ENCODE data around the gene KLF1.
"Not testable (repeated sequence)": the region's sequence is repeated elsewhere in the genome, so short reads cannot be mapped to it uniquely, and the experiment has no call there.

Gene KLF1

GRCh38 chr19:12890787-12891552 lies 4.0 kb upstream of the KLF1 start, which contains the start of gene GCDH:
Gene GCDH, plus strand, starts transcription at chr19:12891160. Its CDS starts 145 bp downstream, at chr19:12891305.
- peak; percentile 92 for DNase-seq

DNA sequence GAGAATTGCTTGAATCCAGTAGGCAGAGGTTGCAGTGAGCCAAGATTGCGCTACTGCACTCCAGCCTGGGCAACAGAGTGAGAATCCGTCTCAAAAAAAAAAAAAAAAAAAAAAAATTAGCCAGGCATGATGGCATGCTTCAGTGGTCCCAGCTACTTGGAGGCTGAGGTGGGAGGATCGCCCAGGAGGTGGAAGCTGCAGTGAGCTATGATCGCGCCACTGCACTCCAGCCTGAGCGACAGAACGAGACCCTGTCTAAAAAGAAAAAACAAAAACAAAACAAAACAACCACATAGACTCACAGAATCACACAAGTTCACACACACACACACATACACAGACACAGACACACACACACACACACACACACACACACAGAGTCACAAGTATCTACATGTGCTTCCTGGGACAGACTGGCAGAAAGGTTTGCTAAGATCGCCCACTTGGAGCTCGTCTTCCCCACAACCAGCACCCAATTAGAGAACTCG lies 3.3 kb upstream of the KLF1 start:
- DNase-seq: not testable (repeated sequence)

DNA sequence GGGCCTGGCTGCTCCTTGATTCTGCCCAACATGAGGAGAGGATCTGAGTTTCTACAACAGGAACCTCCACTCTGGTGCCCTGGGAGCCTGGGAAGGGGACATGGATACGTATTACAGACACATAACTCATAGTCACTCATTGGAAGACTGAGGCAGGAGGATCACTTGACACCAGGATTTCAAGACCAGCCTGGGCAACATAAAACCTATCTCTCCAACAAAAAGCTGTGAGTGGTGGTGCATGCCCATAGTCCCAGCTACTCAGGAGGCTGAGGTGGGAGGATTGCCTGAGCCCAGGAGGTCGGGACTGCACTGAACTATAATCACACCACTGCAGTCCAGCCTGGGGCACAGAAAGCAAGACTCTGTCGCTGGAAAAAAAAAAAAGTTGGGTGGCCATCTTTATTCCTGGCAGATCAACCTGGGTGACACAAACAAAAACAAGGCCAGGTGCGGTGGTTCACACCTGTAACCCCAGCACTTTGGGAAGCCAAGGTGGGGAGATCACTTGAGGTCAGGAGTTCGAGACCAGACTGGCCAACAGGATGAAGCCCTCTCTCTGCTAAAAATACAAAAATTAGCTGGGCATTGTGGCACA lies 1.1 kb upstream of the KLF1 start:
- no peak for DNase-seq

- DNase-seq: no peak
Observed at GRCh38 chr19:12886651-12886968, 391 bp downstream of the KLF1 start.

- DNase-seq: peak; percentile 63
Observed at GRCh38 chr19:12885749-12886650, 1.0 kb downstream of the KLF1 start.

GRCh38 chr19:12884926-12885748 lies 1.9 kb downstream of the KLF1 start:
- DNase-seq: peak; percentile 96

- DNase-seq: no peak
Observed at GRCh38 chr19:12884627-12884925, 2.4 kb downstream of the KLF1 start.

- DNase-seq: no peak
Observed at GRCh38 chr19:12884202-12884601, 2.8 kb downstream of the KLF1 start.

- no peak for DNase-seq
Observed at GRCh38 chr19:12882589-12882988, 4.4 kb downstream of the KLF1 start.

GRCh38 chr19:12881172-12881808 lies 5.7 kb downstream of the KLF1 start, which contains the start of gene DNASE2:
Gene DNASE2, minus strand, starts transcription at chr19:12881449. Its CDS starts 74 bp downstream, at chr19:12881375.
- DNase-seq: peak; percentile 93

GRCh38 chr19:12880551-12881171 lies 6.3 kb downstream of the KLF1 start:
- peak; percentile 65 for DNase-seq

DNA sequence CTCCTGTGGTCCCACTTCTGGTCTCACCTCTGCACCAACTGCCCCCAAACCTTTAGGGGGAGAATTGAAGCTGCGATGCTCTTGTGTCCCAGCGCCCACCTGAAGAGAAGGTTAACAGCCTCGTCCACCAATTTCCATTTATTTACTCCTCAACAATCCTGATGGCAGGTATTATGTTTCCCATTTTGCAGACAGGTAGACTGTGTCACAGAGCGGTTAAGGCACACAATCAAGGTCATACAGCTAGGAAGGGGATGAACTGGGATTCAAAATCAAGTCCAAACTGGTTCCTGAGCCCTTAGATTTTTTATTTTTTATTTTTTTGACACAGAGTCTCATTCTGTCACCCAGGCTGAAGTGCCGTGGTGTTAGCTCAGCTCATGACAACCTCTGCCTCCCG lies 11.9 kb downstream of the KLF1 start:
- DNase-seq: no peak

- DNase-seq: no peak
Observed at GRCh38 chr19:12873891-12874745, 12.9 kb downstream of the KLF1 start.

- peak; percentile 69 for DNase-seq
Observed at GRCh38 chr19:12872941-12873890, 13.8 kb downstream of the KLF1 start.

DNA sequence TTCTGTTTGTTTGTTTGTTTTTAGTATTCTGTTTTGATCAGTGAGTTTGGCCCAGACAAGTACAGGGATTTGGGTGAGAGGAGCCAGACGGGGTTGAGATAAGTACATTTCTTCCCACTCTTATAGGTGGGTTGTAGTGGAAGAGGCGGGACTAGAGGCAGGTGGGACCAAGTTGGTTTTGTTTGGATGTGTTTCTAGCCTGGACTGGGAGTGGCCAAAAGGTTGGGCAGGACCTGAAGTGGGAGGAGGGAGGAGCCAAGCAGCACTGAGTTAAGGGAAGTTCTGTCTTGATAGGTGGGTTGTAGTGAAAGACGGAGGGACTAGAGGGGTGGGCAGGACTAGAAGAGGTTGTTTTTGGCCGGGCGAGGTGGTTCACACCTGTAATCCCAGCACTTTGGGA lies 14.7 kb downstream of the KLF1 start:
- DNase-seq: no peak

GRCh38 chr19:12871681-12872080 lies 15.3 kb downstream of the KLF1 start:
- DNase-seq: no peak

GRCh38 chr19:12868540-12869112 lies 18.4 kb downstream of the KLF1 start:
- no peak for DNase-seq

GRCh38 chr19:12867120-12868099 lies 19.6 kb downstream of the KLF1 start:
- peak; percentile 91 for DNase-seq

Measured in activated CD8-positive, alpha-beta memory T cell treated with anti-CD3 and anti-CD28 coated beads, Interleukin-2, amount 50 U/mL, for 48 hours (primary cell).